Neutrophil (primary cell): ENCODE measurements around the gene MTIF2.
A peak's percentile ranks its signal among the peaks of the same experiment; 100 is the strongest.
"Not testable (repeated sequence)": the region's sequence is repeated elsewhere in the genome, so short reads cannot be mapped to it uniquely, and the experiment has no call there.

ENCODE experiments used
- H3K27ac ChIP-seq: fragments of 200-600 bp; sonication (generic); 2 replicates; pipeline ENCODE4 v1.5.1; 2016; ENCODE audit warnings: mild to moderate bottlenecking, moderate library complexity
- H3K27me3 ChIP-seq: fragments of 200-600 bp; sonication (generic); 2 replicates; pipeline ENCODE4 v1.6.0; 2016; ENCODE audit warnings: mild to moderate bottlenecking
- H3K36me3 ChIP-seq: fragments of 200-600 bp; sonication (generic); 2 replicates; pipeline ENCODE4 v1.5.1; 2017
- H3K4me1 ChIP-seq, 2 experiments: fragments of 200-600 bp in 1 of 2; sonication (generic) in 1 of 2; 1 replicate in 1 of 2; 2 replicates in 1 of 2; pipeline versions ENCODE4 v1.5.1 to v1.6.1; 2013 to 2016; ENCODE audit warnings: low read depth in 1 of 2, low read length in 1 of 2, mild to moderate bottlenecking in 1 of 2, moderate library complexity in 1 of 2; ENCODE audit not compliant: control insufficient read depth in 1 of 2, insufficient read depth in 1 of 2
- H3K4me3 ChIP-seq, 2 experiments: fragments of 200-600 bp in 1 of 2; sonication (generic) in 1 of 2; 1 replicate in 1 of 2; 2 replicates in 1 of 2; pipeline ENCODE4 v1.5.1; 2013 to 2016; ENCODE audit warnings: low read depth in 1 of 2, low read length in 1 of 2, mild to moderate bottlenecking in 1 of 2, moderate library complexity in 1 of 2
- H3K9me3 ChIP-seq: fragments of 200-600 bp; sonication (generic); 2 replicates; pipeline ENCODE4 v1.5.1; 2016
- TF ChIP-seq, protein P1 (sequence below): fragments of 200-600 bp; sonication (generic); IDR thresholded peaks from 2 replicates; pipeline ENCODE4 v1.5.1; 2016; ENCODE audit warnings: antibody characterized with exemption

Gene MTIF2

DNA sequence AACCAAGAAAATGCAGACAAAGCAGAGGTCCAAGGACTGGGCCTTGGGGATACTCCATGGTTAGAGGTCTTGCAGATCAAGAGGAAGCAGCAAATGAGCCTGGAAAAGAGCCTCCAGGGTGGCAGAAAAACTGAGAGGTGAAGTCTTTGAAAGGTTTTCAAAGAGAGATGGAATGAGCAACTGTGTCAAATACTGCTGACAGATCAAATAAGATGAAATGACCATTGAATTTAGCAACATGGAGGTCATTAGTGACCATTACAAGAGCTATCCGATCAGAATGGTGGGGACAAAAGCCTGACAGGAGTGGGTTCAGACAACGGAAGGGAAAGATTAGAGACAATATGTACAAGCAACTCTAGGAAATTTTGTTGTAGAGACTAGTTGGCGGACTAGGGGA lies 38.5 kb downstream of the MTIF2 start:
- Histone ChIP-seq H3K9me3 (no peaks in the 10 kb centered on the region), H3K27ac (no peak overlapping the region), H3K4me1 (peaks cover 27 to 32% of the 10 kb centered on the region in 2 experiments), H3K36me3 (peaks cover 15% of the 10 kb centered on the region), H3K4me3 (no peak overlapping the region), H3K27me3 (no peaks in the 10 kb centered on the region)
- TF ChIP-seq, protein P1, sequence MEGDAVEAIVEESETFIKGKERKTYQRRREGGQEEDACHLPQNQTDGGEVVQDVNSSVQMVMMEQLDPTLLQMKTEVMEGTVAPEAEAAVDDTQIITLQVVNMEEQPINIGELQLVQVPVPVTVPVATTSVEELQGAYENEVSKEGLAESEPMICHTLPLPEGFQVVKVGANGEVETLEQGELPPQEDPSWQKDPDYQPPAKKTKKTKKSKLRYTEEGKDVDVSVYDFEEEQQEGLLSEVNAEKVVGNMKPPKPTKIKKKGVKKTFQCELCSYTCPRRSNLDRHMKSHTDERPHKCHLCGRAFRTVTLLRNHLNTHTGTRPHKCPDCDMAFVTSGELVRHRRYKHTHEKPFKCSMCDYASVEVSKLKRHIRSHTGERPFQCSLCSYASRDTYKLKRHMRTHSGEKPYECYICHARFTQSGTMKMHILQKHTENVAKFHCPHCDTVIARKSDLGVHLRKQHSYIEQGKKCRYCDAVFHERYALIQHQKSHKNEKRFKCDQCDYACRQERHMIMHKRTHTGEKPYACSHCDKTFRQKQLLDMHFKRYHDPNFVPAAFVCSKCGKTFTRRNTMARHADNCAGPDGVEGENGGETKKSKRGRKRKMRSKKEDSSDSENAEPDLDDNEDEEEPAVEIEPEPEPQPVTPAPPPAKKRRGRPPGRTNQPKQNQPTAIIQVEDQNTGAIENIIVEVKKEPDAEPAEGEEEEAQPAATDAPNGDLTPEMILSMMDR: no peak

DNA sequence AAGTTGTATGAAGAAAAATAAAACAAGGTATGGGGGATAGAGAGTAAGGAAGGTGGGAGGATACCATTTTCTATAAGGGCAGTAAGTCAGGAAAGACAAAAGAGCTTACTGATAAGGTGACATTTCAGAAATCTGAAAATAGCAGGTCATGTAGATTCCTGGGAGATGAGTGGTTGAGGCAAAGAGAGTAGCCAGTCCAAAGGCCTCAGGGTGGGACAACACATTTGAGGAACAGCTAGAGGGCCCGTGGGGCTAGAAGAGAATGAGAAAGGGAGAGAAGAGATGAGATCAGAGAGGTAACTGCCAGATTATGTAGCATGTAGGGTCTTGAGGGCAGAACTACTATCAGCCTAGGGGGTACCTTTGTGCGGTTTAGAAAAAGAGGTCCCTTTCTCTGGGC lies 39.8 kb downstream of the MTIF2 start:
- H3K27me3 ChIP-seq: no peaks in the 10 kb centered on the region
- no peak overlapping the region for H3K27ac ChIP-seq
- H3K36me3 ChIP-seq: peaks cover 2% of the 10 kb centered on the region
- peaks cover 27 to 29% of the 10 kb centered on the region in 2 experiments for H3K4me1 ChIP-seq
- TF ChIP-seq, protein P1: no peak
- H3K4me3 ChIP-seq: no peak overlapping the region
- H3K9me3 ChIP-seq: no peaks in the 10 kb centered on the region

DNA sequence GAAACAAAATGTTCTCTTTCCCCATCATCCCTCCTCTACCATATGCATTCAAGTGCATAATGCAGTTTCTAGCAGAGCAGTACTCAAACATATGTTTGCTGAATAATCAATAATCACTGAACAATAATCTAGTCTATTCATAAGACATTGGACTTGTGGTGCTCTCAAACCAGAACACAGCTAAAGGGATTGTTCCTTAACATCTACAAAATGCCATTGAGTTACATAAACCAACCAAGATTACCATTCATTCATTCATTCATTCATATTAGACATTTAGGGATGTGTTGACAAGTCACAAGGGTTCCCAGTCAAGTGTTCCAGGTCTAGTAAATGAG lies 40.8 kb downstream of the MTIF2 start:
- Histone ChIP-seq H3K4me1 (peaks cover 22 to 24% of the 10 kb centered on the region in 2 experiments), H3K36me3 (no peaks in the 10 kb centered on the region), H3K27ac (peak overlapping the region; percentile 71), H3K9me3 (no peaks in the 10 kb centered on the region), H3K4me3 (peak overlapping the region in 1 of 2 experiments; percentile 21), H3K27me3 (no peaks in the 10 kb centered on the region)
- TF ChIP-seq, protein P1: no peak

DNA sequence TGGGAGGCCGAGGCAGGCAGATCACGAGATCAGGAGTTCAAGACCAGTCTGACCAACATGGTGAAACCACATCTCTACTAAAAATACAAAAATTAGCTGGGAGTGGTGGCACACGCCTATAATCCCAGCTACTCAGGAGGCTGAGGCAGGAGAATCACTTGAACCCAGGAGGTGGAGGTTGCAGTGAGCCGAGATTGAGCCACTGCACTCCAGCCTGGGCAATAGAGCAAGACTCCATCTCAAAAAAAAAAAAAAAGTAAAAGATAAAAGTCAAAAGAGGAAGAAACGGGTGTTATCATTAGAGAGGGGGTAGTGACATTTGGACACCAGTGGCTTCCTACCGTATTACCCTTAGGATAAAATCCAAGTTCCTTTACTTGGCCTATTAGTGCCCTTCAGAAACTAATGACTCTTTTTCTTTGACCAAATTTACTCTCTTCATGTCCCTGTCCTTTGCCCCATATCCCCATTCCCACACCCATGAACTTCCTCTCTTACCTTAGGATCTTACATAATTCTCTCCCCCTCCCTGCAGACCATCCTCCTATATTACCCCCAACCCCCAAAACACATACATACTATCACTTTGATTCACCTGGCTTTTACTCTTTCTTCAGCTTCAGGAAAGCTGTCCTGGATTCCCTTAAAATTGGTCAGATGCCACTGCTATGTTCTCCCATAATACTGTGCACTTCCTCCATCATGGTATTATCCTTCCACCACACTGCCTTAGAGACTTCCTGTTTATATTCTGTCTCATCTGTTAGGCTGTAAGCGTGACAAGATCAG lies 41.4 kb downstream of the MTIF2 start:
- H3K4me1 ChIP-seq: peaks cover 23 to 25% of the 10 kb centered on the region in 2 experiments
- not testable (repeated sequence) for H3K9me3 ChIP-seq, H3K27me3 ChIP-seq, H3K36me3 ChIP-seq
- peak overlapping the region; percentile 8 to 21 for H3K4me3 ChIP-seq
- H3K27ac ChIP-seq: peak overlapping the region; percentile 71

DNA sequence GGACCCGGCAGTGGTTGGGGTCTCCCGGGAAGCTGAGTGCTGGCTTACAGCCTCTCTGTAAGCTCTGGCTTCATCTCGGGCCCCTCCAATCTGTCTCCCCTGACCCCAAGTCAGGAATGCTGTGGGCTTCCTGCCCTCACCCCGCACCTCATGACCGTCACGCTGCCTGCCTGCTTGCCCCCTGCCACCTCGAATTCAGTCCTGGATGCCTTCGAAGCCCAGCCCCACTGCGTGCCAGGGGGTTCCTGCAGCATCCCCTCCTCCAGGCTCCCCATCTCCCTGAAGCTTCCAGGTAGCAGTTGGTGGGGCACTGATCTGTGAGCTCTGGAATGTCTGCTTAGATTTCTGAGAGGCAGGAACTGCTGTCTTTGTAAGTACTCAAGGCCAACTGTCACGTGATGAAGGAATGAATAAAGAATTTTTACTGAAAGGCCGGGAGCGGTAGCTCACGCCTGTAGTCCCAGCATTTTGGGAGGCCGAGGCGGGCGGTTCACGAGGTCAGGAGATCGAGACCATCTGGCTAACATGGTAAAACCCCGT lies 43.5 kb downstream of the MTIF2 start:
- H3K4me3 ChIP-seq: no peak overlapping the region
- TF ChIP-seq, protein P1: no peak
- H3K36me3 ChIP-seq: no peaks in the 10 kb centered on the region
- H3K27me3 ChIP-seq: no peaks in the 10 kb centered on the region
- no peak overlapping the region for H3K27ac ChIP-seq
- peaks cover 16 to 19% of the 10 kb centered on the region in 2 experiments for H3K4me1 ChIP-seq
- H3K9me3 ChIP-seq: no peaks in the 10 kb centered on the region

DNA sequence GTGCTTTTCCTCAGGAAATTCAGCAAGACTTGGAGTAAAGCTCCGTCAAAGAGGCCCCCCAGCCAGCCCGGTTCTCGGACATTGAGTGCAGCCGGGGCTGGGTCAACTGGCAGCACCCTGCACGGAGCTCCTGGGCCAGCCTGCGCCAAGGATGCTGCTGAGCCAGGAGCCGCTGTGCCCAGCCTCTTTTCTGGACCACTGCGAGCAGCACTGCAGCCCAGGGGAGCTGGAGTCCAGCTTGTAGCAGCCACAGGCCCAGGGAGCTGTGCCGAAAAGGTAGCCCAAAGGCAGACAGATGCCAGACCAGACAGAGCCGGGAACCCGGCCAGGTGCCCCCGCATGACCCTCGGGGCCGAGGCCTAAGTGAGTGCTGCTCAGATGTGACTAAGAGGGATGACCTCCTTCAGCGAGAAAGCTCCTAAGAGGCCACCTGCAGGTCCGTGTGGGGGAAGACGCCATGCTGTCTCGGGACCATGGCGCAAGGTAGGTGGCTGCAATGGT lies 44.2 kb downstream of the MTIF2 start:
- H3K9me3 ChIP-seq: no peaks in the 10 kb centered on the region
- peaks cover 16 to 19% of the 10 kb centered on the region in 2 experiments for H3K4me1 ChIP-seq
- no peak overlapping the region for H3K27ac ChIP-seq
- H3K36me3 ChIP-seq: no peaks in the 10 kb centered on the region
- TF ChIP-seq, protein P1: no peak
- no peak overlapping the region for H3K4me3 ChIP-seq
- no peaks in the 10 kb centered on the region for H3K27me3 ChIP-seq
